HG02885 (cell line): ENCODE data around the gene RPRD1A.
"Not testable (repeated sequence)": the region's sequence is repeated elsewhere in the genome, so short reads cannot be mapped to it uniquely, and the experiment has no call there.

Experiments
- ATAC-seq: cut with Tn5 transposase; IDR thresholded peaks from one replicate; pipeline ENCODE4 v1.9.1; 2021; ENCODE audit warnings: mild to moderate bottlenecking; ENCODE audit not compliant: unreplicated experiment, poor library complexity

Gene RPRD1A

GRCh38 chr18:36067055-36067957 lies at the start of gene RPRD1A:
Gene RPRD1A, minus strand, starts transcription at chr18:36067559. Its CDS starts 155 bp downstream, at chr18:36067404.
- ATAC-seq: peak; percentile 94

GRCh38 chr18:36116771-36117170 lies 49.4 kb upstream of the RPRD1A start:
- not testable (repeated sequence) for ATAC-seq

GRCh38 chr18:36114738-36115137 lies 47.4 kb upstream of the RPRD1A start:
- no peak for ATAC-seq

GRCh38 chr18:36114251-36114650 lies 46.9 kb upstream of the RPRD1A start:
- no peak for ATAC-seq

GRCh38 chr18:36112302-36112701 lies 44.9 kb upstream of the RPRD1A start:
- no peak for ATAC-seq

- no peak for ATAC-seq
Measured at GRCh38 chr18:36109737-36110136, 42.4 kb upstream of the RPRD1A start.

GRCh38 chr18:36108601-36109000 lies 41.2 kb upstream of the RPRD1A start:
- no peak for ATAC-seq

GRCh38 chr18:36108196-36108595 lies 40.8 kb upstream of the RPRD1A start:
- no peak for ATAC-seq

GRCh38 chr18:36107477-36107876 lies 40.1 kb upstream of the RPRD1A start:
- ATAC-seq: no peak

GRCh38 chr18:36104749-36105148 lies 37.4 kb upstream of the RPRD1A start:
- no peak for ATAC-seq

GRCh38 chr18:36101943-36102342 lies 34.6 kb upstream of the RPRD1A start:
- no peak for ATAC-seq

- ATAC-seq: no peak
Measured at GRCh38 chr18:36099311-36099710, 32.0 kb upstream of the RPRD1A start.

- ATAC-seq: no peak
Measured at GRCh38 chr18:36096955-36097354, 29.6 kb upstream of the RPRD1A start.

- no peak for ATAC-seq
Measured at GRCh38 chr18:36095936-36096519, 28.7 kb upstream of the RPRD1A start.

- ATAC-seq: no peak
Measured at GRCh38 chr18:36094431-36094830, 27.1 kb upstream of the RPRD1A start.

- ATAC-seq: not testable (repeated sequence)
Measured at GRCh38 chr18:36092116-36092515, 24.8 kb upstream of the RPRD1A start.

- no peak for ATAC-seq
Measured at GRCh38 chr18:36089001-36089400, 21.6 kb upstream of the RPRD1A start.

- ATAC-seq: no peak
Measured at GRCh38 chr18:36088256-36088655, 20.9 kb upstream of the RPRD1A start.

GRCh38 chr18:36086186-36086585 lies 18.8 kb upstream of the RPRD1A start:
- ATAC-seq: no peak

- ATAC-seq: no peak
Measured at GRCh38 chr18:36085195-36085594, 17.8 kb upstream of the RPRD1A start.

GRCh38 chr18:36083729-36084128 lies 16.4 kb upstream of the RPRD1A start:
- no peak for ATAC-seq

GRCh38 chr18:36081118-36081517 lies 13.8 kb upstream of the RPRD1A start:
- ATAC-seq: not testable (repeated sequence)
